ENCODE results near the gene GCSH. TPM values are rescaled to one million over a fixed set of nuclear protein-coding genes. Genes with fewer than 3 reads are reported as not detected.
A peak's percentile ranks its signal among the peaks of the same experiment; 100 is the strongest.

The GCSH gene
- total RNA-seq, 4 donors from 2014 or later, result 12.6 to 20.8 (median 16.6) TPM

DNA sequence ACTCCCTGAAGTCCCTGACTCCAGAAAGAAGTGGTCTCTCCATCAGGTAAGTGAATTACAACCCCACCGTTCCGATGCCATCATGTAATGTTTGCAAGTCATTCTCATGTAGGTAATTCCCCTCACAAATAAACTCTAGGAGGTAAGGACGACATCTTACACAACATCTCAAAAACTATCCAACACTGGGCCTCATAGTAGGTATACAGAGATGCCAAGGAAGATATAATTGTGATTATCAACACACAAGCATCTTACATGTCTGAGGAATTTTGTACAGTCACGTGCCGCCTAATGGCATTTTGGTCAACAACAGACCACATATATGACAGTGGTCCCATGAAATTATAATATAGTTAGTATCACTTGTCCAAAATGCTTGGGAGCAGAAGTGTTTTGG lies 7.4 kb downstream of the GCSH start:
- Histone ChIP-seq H3K27me3 (no peaks in the 10 kb centered on the region), H3K4me3 (no peak overlapping the region), H3K36me3 (peaks cover 0 to 31% (median 6%) of the 10 kb centered on the region in 4 donors), H3K27ac (replicated peaks in 1 of 4) (no peak overlapping the region), H3K9me3 (no peaks in the 10 kb centered on the region), H3K4me1 (no peaks in the 10 kb centered on the region)
- intact Hi-C loops (cut with DNase I), result no loop called here
- TF ChIP-seq POLR2AphosphoS5 (IDR thresholded peaks at IDR 0.05), result no peak
- no peak for TF ChIP-seq POLR2A (IDR thresholded peaks at IDR 0.05; ENCODE audit: low read depth)
- no peak for TF ChIP-seq EP300 (IDR thresholded peaks at IDR 0.05)
- TF ChIP-seq, protein P1, sequence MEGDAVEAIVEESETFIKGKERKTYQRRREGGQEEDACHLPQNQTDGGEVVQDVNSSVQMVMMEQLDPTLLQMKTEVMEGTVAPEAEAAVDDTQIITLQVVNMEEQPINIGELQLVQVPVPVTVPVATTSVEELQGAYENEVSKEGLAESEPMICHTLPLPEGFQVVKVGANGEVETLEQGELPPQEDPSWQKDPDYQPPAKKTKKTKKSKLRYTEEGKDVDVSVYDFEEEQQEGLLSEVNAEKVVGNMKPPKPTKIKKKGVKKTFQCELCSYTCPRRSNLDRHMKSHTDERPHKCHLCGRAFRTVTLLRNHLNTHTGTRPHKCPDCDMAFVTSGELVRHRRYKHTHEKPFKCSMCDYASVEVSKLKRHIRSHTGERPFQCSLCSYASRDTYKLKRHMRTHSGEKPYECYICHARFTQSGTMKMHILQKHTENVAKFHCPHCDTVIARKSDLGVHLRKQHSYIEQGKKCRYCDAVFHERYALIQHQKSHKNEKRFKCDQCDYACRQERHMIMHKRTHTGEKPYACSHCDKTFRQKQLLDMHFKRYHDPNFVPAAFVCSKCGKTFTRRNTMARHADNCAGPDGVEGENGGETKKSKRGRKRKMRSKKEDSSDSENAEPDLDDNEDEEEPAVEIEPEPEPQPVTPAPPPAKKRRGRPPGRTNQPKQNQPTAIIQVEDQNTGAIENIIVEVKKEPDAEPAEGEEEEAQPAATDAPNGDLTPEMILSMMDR (IDR thresholded peaks at IDR 0.05), result no peak
- 91% methylated on average over 5 of the region's 5 CpGs for WGBS
- DNase-seq (ENCODE audit: extremely low spot score), result no peak

DNA sequence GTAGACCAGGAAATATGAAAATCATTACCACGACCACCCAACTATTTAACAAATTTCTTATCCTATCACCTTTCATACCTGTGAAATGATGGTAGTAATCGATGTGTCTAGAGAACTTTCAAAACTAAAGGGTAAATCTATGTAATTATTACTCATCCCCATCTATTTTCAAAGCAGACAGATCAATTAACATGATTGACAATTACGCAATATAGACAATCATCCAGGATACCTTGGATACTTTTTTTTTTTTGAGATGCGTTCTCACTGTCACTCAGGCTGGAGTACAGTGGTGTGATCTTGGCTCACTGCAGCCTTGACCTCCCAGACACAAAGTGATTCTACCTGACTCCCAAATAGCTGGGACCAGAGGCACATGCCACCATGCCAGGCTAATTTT lies 15.2 kb downstream of the GCSH start:
- TF ChIP-seq, protein P1 (IDR thresholded peaks at IDR 0.05), result no peak
- TF ChIP-seq POLR2A (IDR thresholded peaks at IDR 0.05; ENCODE audit: low read depth), result no peak
- no peak for TF ChIP-seq POLR2AphosphoS5 (IDR thresholded peaks at IDR 0.05)
- no peak for TF ChIP-seq EP300 (IDR thresholded peaks at IDR 0.05)
- 97% methylated on average over 4 of the region's 4 CpGs for WGBS

DNA sequence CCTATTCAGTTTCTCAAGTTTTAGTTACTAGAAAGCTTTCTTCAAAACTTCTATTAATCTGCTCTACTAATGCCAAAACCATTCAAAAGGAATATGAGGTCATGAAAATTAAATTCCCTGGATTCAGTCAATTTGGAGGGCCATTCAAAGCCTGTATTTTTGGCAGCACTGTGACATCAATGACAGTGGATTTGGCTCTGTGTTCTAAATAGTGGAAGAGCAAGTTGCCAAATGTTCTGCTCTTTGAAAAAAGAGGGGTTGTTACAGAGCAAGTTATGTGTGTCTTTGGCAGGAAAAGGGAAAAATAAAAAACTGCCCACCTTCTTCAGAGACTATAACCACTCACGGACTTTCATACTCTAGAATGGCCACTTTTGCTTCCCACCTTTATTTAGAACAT lies 16.0 kb downstream of the GCSH start:
- Histone ChIP-seq H3K27ac (replicated peaks in 1 of 4) (no peak overlapping the region), H3K36me3 (peaks cover 0 to 12% (median 8%) of the 10 kb centered on the region in 4 donors), H3K4me3 (no peak overlapping the region), H3K9me3 (no peaks in the 10 kb centered on the region), H3K27me3 (no peaks in the 10 kb centered on the region), H3K4me1 (peaks cover 6 to 13% (median 11%) of the 10 kb centered on the region in 4 donors)
- intact Hi-C loops (cut with DNase I), result no loop called here
- DNase-seq (ENCODE audit: extremely low spot score), result no peak
- 83% methylated on average over 1 of the region's 1 CpG for WGBS
- TF ChIP-seq POLR2AphosphoS5 (IDR thresholded peaks at IDR 0.05) (no peak), POLR2A (IDR thresholded peaks at IDR 0.05; ENCODE audit: low read depth) (no peak), EP300 (IDR thresholded peaks at IDR 0.05) (no peak)
- TF ChIP-seq, protein P1 (IDR thresholded peaks at IDR 0.05), result no peak

More for the DNA sequence above, 15.2 kb downstream of the GCSH start:
- no peak for DNase-seq (ENCODE audit: extremely low spot score)
- no peaks in the 10 kb centered on the region for H3K27me3 ChIP-seq
- intact Hi-C loops (cut with DNase I), result no loop called here
- H3K27ac ChIP-seq (replicated peaks in 1 of 4), result no peak overlapping the region
- no peaks in the 10 kb centered on the region for H3K9me3 ChIP-seq
- peaks cover 6 to 12% (median 11%) of the 10 kb centered on the region in 4 donors for H3K4me1 ChIP-seq
- H3K4me3 ChIP-seq, result no peak overlapping the region
- peaks cover 0 to 16% (median 8%) of the 10 kb centered on the region in 4 donors for H3K36me3 ChIP-seq

DNA sequence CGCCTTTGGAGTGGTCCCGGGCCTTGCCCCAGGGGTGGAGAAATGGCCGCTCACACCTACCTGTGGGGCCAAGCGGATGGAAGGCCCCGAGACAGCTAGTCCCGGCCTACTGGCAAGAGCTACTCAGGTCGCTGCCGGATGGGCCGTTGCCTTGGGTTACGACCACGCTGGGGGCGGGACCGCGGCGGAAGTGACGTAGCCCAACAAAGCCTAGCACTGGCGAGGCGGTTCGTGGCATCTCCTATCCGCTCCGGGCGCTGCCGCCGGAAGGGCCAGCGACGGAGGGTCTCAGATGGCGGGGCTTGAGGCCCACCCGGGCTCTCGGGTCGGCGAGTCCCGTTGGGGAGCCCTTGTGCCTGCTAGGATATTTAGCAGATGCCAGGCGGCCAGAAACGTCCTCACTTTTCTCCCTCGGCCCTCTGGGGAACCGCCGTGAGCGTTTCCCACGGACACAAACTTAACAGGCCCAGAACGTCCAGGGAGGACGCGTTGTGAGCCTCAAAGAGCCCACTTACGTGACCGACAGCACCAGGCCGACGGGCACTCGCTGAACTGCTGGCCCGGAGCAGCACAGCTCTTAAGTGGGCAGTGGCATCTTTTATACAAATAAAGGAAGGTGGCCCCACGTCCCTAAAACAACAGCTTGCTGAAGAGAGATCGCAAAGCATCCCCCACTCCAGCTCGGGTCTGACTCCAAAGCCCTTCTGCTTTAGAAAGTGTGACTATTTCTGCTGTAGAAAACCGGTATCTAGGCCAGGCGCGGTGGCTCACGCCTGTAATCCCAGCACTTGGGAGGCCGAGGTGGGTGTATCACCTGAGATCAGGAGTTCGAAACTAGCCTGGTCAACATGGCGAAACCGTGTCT lies 18.9 kb downstream of the GCSH start, which contains the start of gene C16orf46:
Gene C16orf46, minus strand, starts transcription at position 163 of the 865 bp plus-strand sequence. CDS start 13,283 bp downstream, outside the sequence.
- DNase-seq (ENCODE audit: extremely low spot score), result peak; percentile 100
- H3K4me3 ChIP-seq, result peak within 1 kb of the TSS; percentile 63 to 81 (median 73)
- no peaks in the 10 kb centered on the region for H3K9me3 ChIP-seq
- peak within 1 kb of the TSS; percentile 89 to 99 (median 94) for H3K27ac ChIP-seq (replicated peaks in 1 of 4)
- H3K27me3 ChIP-seq, result no peaks in the 10 kb centered on the region
- peaks cover 6 to 13% (median 11%) of the 10 kb centered on the region in 4 donors for H3K4me1 ChIP-seq
- intact Hi-C loops (cut with DNase I), result loop anchor here (1.0 to 10.0 kb wide), 2 partner anchors 42 to 73 kb away; partner anchors contain the start of genes ATMIN, CENPN and CMC2
- no peaks in the 10 kb centered on the region for H3K36me3 ChIP-seq
- TF ChIP-seq, protein P1 (IDR thresholded peaks at IDR 0.05), result peak in 1 of 3 experiments; percentile 4
- TF ChIP-seq POLR2AphosphoS5 (IDR thresholded peaks at IDR 0.05), result peak; percentile 93 to 97
- no peak for TF ChIP-seq EP300 (IDR thresholded peaks at IDR 0.05)
- TF ChIP-seq POLR2A (IDR thresholded peaks at IDR 0.05; ENCODE audit: low read depth), result peak; percentile 71
- 35% methylated on average over 18 of the region's 59 CpGs for WGBS

Data from esophagus muscularis mucosa (tissue), 4 donors.